Measurements from ENCODE around the gene CALCOCO2.

GRCh38 chr17:48860456-48860855 lies 29.6 kb downstream of the CALCOCO2 start:
- TF ChIP-seq POLR2AphosphoS5 (IDR thresholded peaks at IDR 0.05) (no peak), CTCF (IDR thresholded peaks at IDR 0.05) (no peak), POLR2A (IDR thresholded peaks at IDR 0.05) (no peak)

All from sigmoid colon (tissue), 4 donors.